Keratinocyte (primary cell): Measurements from ENCODE around the gene REV1.

Experiments used
- CTCF ChIP-seq, 3 experiments: IDR thresholded peaks in 1 of 3; conservative IDR thresholded peaks in 1 of 3; optimal IDR thresholded peaks in 1 of 3; 2 replicates in 2 of 3; 3 replicates in 1 of 3; pipeline versions ENCODE3 to v1.5.1; 2011; ENCODE audit warnings: low read length in 3 of 3, mild to moderate bottlenecking in 3 of 3, moderate library complexity in 2 of 3, control low read depth in 1 of 3, inconsistent platforms in 1 of 3; ENCODE audit not compliant: insufficient read depth in 2 of 3; ENCODE audit errors: extremely low read depth in 1 of 3
- EZH2 ChIP-seq: IDR thresholded peaks from one replicate; pipeline ENCODE4 v1.6.1; 2012; ENCODE audit warnings: inconsistent platforms, mild to moderate bottlenecking, low read length, moderate library complexity

- TF ChIP-seq CTCF (optimal IDR thresholded peaks at IDR 0.05 in 1 of 3, IDR thresholded peaks at IDR 0.05 in 1 of 3, conservative IDR thresholded peaks at IDR 0.05 in 1 of 3; ENCODE audit: extremely low read depth in 1 of 3, insufficient read depth in 2 of 3, low read length in 3 of 3) (no peak), EZH2 (no peak)
Observed at GRCh38 chr2:99522157-99522556, 32.3 kb upstream of the REV1 start.
